ENCODE data around the gene IL2RA.
A peak's percentile ranks its signal among the peaks of the same experiment; 100 is the strongest.
"Not testable (repeated sequence)": the region's sequence is repeated elsewhere in the genome, so short reads cannot be mapped to it uniquely, and the experiment has no call there.

IL2RA gene

GRCh38 chr10:5976512-5977470 lies 85.4 kb downstream of the IL2RA start:
- peak; percentile 58 to 73 for DNase-seq

- peak; percentile 36 to 41 for DNase-seq
These were observed 86.3 kb downstream of the IL2RA start for GRCh38 chr10:5975641-5976473.

- DNase-seq = no peak
These were observed 89.1 kb downstream of the IL2RA start for GRCh38 chr10:5973069-5973468.

DNA sequence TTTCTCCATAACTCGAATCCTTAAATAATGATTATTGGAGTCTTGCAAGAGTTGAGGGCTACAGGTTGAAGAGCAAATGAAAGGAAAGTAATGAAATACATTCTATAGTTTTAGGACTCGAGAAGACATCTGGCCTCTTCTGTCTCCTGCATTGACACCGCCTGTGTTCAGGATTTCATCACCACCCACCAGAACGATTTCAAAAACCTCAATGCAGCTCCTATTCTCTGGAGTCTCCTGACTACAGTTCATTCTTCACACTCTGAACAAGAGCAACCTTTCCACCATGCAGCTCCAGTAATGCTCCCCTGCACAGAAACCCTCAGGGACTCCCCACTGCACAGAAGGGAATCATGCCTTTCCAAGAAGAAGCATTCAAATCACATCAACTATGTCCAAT lies 90.3 kb downstream of the IL2RA start:
- no peak for DNase-seq

- DNase-seq = peak; percentile 12 to 26
These were observed 90.8 kb downstream of the IL2RA start for GRCh38 chr10:5971315-5971832.

DNA sequence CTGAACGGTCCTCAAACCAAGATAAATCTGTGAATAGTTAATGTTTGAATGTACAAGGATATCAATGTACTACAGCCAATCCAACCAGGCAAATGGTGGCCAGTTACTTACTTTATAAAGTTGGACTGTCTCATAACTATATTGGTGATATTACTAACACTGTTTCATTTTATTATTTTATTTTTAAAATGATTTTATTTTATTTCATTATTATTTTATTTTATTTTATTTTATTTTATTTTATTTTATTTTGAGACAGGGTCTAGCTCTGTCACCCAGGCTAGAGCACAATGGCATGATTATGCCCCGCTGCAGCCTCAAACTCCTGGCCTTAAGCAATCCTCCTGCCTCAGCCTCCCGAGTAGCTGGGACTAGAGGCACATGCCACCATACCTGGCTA lies 91.6 kb downstream of the IL2RA start:
- no peak for DNase-seq

DNA sequence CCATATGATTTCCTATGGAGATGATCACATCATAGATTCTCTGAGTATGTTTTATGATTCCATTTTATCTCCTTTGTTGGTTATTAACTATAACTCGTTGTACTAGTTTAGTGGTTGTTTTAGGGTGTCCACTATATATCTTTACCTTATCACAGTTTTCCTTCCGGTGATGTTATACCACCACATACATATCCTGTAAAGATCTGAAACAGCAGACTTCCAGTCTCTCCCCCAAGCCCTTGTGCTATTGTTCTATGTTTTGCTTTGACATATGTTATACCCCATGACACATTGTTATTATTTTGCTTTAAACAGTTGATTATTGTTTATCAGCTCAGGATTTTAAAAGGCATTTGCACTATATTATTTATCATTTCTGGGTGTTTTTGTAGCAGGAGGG lies 92.1 kb downstream of the IL2RA start:
- no peak for DNase-seq

- DNase-seq = no peak
These were observed 93.3 kb downstream of the IL2RA start for GRCh38 chr10:5968681-5969453.

DNA sequence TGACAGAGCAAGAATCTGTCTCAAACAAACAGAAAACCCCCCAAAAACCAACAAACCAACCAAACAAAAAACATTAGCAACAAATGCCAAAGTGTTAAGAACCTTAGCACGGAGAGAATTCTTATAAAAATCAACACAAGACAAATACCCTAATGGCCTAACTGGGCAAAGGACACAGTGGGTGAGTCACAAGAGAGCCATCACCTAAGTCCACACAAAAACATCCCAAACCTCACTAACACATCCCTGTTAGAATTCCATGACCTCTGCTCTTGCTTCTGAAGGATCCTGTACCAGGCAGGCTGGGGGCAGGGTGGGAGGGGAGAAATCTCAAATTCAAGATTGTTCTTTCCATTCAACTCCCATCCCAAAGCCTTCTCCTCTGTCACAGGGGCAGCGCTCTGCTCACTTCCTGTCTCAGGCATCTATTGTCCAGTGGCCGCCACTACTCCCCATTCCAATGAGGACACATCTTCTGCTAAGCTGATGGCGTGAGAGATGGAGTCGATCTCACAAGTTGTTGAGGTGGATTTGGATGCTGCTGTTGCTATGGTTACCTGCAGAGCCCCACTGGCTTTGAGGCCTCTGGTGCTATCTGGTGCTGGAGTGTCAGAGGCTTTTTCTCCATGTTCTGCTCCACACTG lies 94.0 kb downstream of the IL2RA start:
- DNase-seq = no peak

GRCh38 chr10:5965266-5965665 lies 96.9 kb downstream of the IL2RA start:
- no peak for DNase-seq

- DNase-seq = no peak
These were observed 97.4 kb downstream of the IL2RA start for GRCh38 chr10:5964736-5965135.

- no peak for DNase-seq
These were observed 98.6 kb downstream of the IL2RA start for GRCh38 chr10:5963591-5963990.

DNA sequence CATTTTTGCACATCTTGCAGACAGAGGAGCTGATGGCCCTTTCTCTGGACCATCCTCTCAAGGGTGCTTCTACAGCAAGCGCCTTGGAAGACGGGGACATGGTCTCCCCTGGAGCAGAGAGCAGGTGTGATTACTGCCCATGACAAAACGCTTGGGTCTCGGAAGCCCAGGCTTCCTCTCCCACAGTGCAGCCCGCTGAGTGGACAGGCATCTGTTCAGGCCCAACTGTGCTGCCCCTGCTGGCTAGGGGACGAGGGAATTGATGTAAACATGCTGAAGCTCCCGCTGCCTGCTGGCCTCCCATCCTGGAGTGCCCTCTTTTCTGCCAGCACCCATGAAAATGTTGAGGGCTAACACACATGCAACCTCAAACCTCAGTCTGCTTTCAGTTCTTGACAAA lies 99.1 kb downstream of the IL2RA start:
- DNase-seq = no peak

DNA sequence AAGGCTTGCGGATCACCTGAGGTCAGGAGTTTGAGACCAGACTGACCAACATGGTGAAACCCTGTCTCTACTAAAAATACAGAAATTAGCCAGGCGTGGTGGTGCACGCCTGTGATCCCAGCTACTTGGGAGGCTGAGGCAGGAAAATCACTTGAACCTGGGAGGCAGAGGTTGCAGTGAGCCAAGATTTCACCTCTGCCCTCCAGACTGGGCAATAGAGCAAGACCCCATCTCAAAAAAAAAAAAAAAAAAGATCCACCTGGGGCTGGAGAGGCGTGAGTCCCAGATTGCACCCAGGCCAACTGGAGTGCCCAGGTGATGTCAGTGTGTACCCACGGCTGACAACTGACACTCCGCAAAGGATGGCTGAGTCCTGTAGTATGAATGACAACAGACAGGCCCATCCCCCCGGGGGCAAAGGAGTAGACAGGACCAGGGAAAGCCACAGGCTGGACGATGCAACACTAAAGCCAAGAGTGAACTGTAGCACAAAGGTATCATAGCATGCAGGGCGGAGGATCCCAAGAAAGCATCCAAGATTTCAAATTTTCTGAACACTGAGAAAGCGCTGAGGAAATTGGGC lies 99.7 kb downstream of the IL2RA start:
- not testable (repeated sequence) for DNase-seq

DNA sequence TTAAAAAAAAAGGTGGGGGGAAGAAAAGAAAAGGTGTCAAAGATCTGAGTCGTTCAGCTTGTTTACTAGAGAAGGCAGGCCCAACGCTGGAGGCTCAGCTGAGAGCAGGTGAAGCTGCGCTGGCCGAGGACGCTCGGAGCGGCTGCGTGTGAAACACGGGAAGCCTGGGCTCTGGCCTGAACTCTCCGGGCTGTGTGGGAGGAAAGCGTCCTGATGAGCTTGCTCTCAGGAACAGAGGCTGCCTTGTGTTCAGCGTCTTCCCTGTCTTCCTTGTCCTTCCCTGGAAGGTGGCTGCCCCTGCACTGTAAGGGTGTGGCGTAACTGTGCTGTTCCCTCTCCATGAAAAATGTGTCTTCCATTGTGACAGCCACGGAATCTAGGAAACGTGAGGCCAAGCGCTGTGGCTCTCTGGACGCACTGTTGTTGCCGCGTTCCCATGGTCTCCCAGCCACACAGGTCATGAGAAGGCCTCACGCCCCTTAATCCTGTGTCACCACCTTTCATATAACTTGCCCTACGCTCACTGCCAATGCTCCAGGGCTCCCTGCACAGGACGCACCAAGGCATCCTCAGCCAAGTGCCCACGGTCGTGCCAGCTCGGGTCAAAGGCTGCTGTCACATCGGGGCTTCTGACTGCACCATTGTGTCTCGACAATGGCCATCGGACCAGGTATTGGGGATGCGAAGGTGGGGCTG lies 100.6 kb downstream of the IL2RA start:
- no peak for DNase-seq

DNA sequence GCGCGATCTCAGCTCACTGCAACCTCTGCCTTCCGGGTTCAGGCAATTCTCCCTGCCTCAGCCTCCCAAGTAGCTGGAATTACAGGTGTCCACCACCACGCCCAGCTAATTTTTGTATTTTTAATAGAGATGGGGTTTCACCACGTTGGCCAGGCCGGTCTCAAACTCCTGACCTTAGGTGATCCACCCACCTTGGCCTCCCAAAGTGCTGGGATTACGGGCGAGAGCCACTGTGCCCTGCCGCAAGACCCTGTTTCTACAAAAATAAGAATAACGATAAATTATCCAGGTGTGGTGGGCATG lies 101.2 kb downstream of the IL2RA start:
- DNase-seq = not testable (repeated sequence)
